Measurements from ENCODE around the gene F5. TPM values are rescaled to one million over a fixed set of nuclear protein-coding genes. Genes with fewer than 3 reads are reported as not detected.

F5 gene
- total and polyA plus RNA-seq, 2 of the 13 experiments (the other 11 are each of a cell fraction or from before 2014, with no cell fraction given), result 38.3 to 64.0 TPM

DNA sequence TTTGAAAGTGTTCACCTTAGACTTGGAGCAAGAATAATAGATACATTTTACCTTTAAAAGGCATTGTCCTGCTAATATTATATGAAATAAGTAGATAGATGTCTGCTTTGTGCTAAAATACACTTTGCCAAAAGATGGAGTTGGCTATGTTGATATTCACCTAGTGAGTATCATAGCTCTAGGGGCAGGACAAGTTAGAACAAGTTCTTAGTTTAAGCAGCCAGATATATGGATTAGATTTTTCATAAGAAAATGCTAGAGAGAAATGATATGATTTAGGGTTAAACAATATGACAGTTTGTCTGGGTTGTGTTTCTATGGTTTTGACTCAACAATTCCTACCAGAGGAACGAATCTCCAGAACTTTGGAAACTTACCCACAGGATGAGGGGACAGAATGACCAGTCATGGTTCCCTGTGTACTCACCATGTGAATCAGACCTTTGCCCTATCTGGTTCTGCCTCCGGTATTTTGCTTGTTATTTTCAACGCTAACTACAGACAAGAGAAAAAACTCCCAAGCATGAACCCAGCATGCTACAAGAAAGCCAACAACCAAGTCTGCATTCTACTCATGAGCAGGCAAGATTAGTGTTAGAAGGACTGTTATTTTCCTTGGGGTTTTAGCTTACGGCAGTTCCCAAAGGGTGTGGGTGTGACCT lies 1.7 kb downstream of the F5 start (continued):
- TF ChIP-seq ZNF770 (CRISPR knock-in tag; IDR thresholded peaks at IDR 0.05), result no peak
- TF ChIP-seq GTF2F1 (IDR thresholded peaks at IDR 0.05; ENCODE audit: low read length), result no peak
- no peak for TF ChIP-seq ZNF501 (CRISPR knock-in tag; IDR thresholded peaks at IDR 0.05)
- TF ChIP-seq ZNF180 (CRISPR knock-in tag; IDR thresholded peaks at IDR 0.05; ENCODE audit: borderline replicate concordance, low read depth), result no peak
- no peak for TF ChIP-seq SALL2 (CRISPR knock-in tag; IDR thresholded peaks at IDR 0.05)
- TF ChIP-seq RCOR2 (CRISPR knock-in tag; IDR thresholded peaks at IDR 0.05), result no peak
- TF ChIP-seq DZIP1 (CRISPR knock-in tag; IDR thresholded peaks at IDR 0.05), result no peak
- no peak for TF ChIP-seq HNRNPH1 (optimal IDR thresholded peaks at IDR 0.05; ENCODE audit: low read depth, low read length)
- TF ChIP-seq TBX3 (IDR thresholded peaks at IDR 0.05; ENCODE audit: borderline replicate concordance), result no peak
- no peak for TF ChIP-seq TCF7L2 (IDR thresholded peaks at IDR 0.05; ENCODE audit: low read depth, low read length)
- TF ChIP-seq SIN3B (IDR thresholded peaks at IDR 0.05; ENCODE audit: low read length), result no peak
- TF ChIP-seq NFE2L2 (IDR thresholded peaks at IDR 0.05; ENCODE audit: low read length), result peak; percentile 89
- TF ChIP-seq, protein P1, sequence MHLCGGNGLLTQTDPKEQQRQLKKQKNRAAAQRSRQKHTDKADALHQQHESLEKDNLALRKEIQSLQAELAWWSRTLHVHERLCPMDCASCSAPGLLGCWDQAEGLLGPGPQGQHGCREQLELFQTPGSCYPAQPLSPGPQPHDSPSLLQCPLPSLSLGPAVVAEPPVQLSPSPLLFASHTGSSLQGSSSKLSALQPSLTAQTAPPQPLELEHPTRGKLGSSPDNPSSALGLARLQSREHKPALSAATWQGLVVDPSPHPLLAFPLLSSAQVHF (CRISPR knock-in tag; IDR thresholded peaks at IDR 0.05), result no peak
- TF ChIP-seq, protein P2, sequence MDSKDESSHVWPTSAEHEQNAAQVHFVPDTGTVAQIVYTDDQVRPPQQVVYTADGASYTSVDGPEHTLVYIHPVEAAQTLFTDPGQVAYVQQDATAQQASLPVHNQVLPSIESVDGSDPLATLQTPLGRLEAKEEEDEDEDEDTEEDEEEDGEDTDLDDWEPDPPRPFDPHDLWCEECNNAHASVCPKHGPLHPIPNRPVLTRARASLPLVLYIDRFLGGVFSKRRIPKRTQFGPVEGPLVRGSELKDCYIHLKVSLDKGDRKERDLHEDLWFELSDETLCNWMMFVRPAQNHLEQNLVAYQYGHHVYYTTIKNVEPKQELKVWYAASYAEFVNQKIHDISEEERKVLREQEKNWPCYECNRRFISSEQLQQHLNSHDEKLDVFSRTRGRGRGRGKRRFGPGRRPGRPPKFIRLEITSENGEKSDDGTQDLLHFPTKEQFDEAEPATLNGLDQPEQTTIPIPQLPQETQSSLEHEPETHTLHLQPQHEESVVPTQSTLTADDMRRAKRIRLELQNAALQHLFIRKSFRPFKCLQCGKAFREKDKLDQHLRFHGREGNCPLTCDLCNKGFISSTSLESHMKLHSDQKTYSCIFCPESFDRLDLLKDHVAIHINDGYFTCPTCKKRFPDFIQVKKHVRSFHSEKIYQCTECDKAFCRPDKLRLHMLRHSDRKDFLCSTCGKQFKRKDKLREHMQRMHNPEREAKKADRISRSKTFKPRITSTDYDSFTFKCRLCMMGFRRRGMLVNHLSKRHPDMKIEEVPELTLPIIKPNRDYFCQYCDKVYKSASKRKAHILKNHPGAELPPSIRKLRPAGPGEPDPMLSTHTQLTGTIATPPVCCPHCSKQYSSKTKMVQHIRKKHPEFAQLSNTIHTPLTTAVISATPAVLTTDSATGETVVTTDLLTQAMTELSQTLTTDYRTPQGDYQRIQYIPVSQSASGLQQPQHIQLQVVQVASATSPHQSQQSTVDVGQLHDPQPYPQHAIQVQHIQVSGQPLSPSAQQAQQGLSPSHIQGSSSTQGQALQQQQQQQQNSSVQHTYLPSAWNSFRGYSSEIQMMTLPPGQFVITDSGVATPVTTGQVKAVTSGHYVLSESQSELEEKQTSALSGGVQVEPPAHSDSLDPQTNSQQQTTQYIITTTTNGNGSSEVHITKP (CRISPR knock-in tag; IDR thresholded peaks at IDR 0.05; ENCODE audit: low read depth), result no peak
- no peak for TF ChIP-seq ZNF251 (CRISPR knock-in tag; IDR thresholded peaks at IDR 0.05)
- peak; percentile 40; the same call in 1 of the 2 replicates for TF ChIP-seq TARDBP (CRISPR knock-in tag; IDR thresholded peaks at IDR 0.05)
- TF ChIP-seq U2AF2 (IDR thresholded peaks at IDR 0.05; ENCODE audit: low read depth, low read length), result no peak
- no peak for TF ChIP-seq ZNF788 (CRISPR knock-in tag; IDR thresholded peaks at IDR 0.05; ENCODE audit: borderline replicate concordance)
- TF ChIP-seq TCF7 (IDR thresholded peaks at IDR 0.05; ENCODE audit: low read depth), result 0 out of 2 replicates have a peak, but pooled peaks have one; percentile 22

All from HepG2 (cell line).